Smooth muscle cell (in vitro differentiated cells): Measurements from ENCODE around the gene GPR4. TPM values are rescaled to one million over a fixed set of nuclear protein-coding genes. Genes with fewer than 3 reads are reported as not detected.

Source experiments
- DNase-seq: peaks from one replicate; lab custom pipeline; 2025; ENCODE audit not compliant: unreplicated experiment; lab: John Stamatoyannopoulos, UW
- H2AFZ ChIP-seq: fragments of 200-600 bp; sonication (generic); 2 replicates; pipeline ENCODE4 v1.6.0; 2016; ENCODE audit warnings: antibody characterized with exemption, low read depth, mild to moderate bottlenecking
- H3F3A ChIP-seq: fragments of 200-600 bp; sonication (generic); 2 replicates; pipeline ENCODE4 v1.6.0; 2017; ENCODE audit warnings: antibody characterized with exemption, low read depth
- H3K27ac ChIP-seq: fragments of 200-600 bp; sonication (generic); 2 replicates; pipeline ENCODE4 v1.5.1; 2016; ENCODE audit warnings: low read depth, mild to moderate bottlenecking
- H3K27me3 ChIP-seq: fragments of 200-600 bp; sonication (generic); 2 replicates; pipeline ENCODE4 v1.6.1; 2016; ENCODE audit warnings: low read depth, mild to moderate bottlenecking
- H3K36me3 ChIP-seq: fragments of 200-600 bp; sonication (generic); 2 replicates; pipeline ENCODE4 v1.5.1; 2016; ENCODE audit warnings: low read depth
- H3K4me1 ChIP-seq: fragments of 200-600 bp; sonication (generic); 2 replicates; pipeline ENCODE4 v1.5.1; 2016; ENCODE audit warnings: low read depth
- H3K4me2 ChIP-seq: fragments of 200-600 bp; sonication (generic); 2 replicates; pipeline ENCODE4 v1.6.0; 2016; ENCODE audit warnings: mild to moderate bottlenecking
- H3K4me3 ChIP-seq: fragments of 200-600 bp; sonication (generic); 2 replicates; pipeline ENCODE4 v1.5.1; 2016; ENCODE audit warnings: mild to moderate bottlenecking
- H3K79me2 ChIP-seq: fragments of 200-600 bp; sonication (generic); 2 replicates; pipeline ENCODE4 v1.6.0; 2016; ENCODE audit warnings: low read depth, mild to moderate bottlenecking
- H3K9ac ChIP-seq: fragments of 200-600 bp; sonication (generic); 2 replicates; pipeline ENCODE4 v1.6.0; 2016; ENCODE audit warnings: low read depth
- H3K9me3 ChIP-seq: fragments of 200-600 bp; sonication (generic); replicated peaks from 2 replicates; pipeline ENCODE4 v1.5.1; 2016; ENCODE audit warnings: low read depth
- H4K20me1 ChIP-seq: fragments of 200-600 bp; sonication (generic); 2 replicates; pipeline ENCODE4 v1.6.0; 2016; ENCODE audit warnings: low read depth
- WGBS: methylation state at CpG from one replicate; pipeline ENCODE4 v1.1.7; 2016; ENCODE audit warnings: low lambda C conversion rate; 5-methylcytosine and 5-hydroxymethylcytosine counted together
- polyA plus RNA-seq: library from polyadenylated mRNA; unstranded; fragments of >200 nt; fragmentation: Nextera tagmentation; extraction: Ambion mirVana; gene quantifications from 2 replicates; pipeline ENCODE4 v1.2.1, GENCODE V29; 2016
- total RNA-seq: library from RNA; depleted of rRNA; stranded (reverse); fragments of >200 nt; gene quantifications from 2 replicates; pipeline ENCODE4 v1.2.3, GENCODE V29; 2014
- TF ChIP-seq, protein P1 (sequence below): fragments of 200-600 bp; sonication (generic); IDR thresholded peaks from 2 replicates; pipeline ENCODE4 v1.5.1; 2017; ENCODE audit warnings: borderline replicate concordance, mild to moderate bottlenecking, antibody characterized with exemption; ENCODE audit not compliant: insufficient read depth, poor library complexity, severe bottlenecking

GPR4 gene
- total and polyA plus RNA-seq, 2 experiments from 2014 or later = not detected

DNA sequence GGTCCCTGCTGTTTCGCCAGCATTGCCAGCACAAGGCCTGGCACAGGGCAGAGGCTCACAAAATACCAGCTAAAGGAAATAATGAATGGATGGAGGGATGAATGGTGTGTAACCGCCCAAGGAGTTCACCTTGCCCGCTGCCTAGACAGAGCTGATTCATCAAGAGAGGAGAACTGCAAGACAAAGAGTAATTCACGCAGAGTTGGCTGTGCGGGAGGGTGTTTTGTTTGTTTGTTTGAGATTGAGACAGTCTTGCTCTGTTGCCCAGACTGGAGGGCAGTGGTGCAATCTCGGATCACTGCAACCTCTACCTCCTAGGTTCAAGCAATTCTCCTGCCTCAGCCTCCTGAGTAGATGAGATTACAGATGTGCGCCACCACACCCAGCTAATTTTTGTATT is 20.4 kb downstream of the GPR4 start:
- Histone ChIP-seq H3K36me3 (no peaks in the 10 kb centered on the region), H3F3A (peaks cover 8% of the 10 kb centered on the region), H3K79me2 (peaks cover 10% of the 10 kb centered on the region), H3K27ac (peak overlapping the region; percentile 57), H4K20me1 (no peaks in the 10 kb centered on the region), H3K9me3 (no peaks in the 10 kb centered on the region), H3K27me3 (no peaks in the 10 kb centered on the region), H3K4me2 (no peak overlapping the region), H3K4me3 (no peak overlapping the region), H2AFZ (no peak overlapping the region), H3K9ac (no peak overlapping the region), H3K4me1 (peaks cover 11% of the 10 kb centered on the region)
- WGBS = 97% methylated on average over 7 of the region's 7 CpGs
- TF ChIP-seq, protein P1, sequence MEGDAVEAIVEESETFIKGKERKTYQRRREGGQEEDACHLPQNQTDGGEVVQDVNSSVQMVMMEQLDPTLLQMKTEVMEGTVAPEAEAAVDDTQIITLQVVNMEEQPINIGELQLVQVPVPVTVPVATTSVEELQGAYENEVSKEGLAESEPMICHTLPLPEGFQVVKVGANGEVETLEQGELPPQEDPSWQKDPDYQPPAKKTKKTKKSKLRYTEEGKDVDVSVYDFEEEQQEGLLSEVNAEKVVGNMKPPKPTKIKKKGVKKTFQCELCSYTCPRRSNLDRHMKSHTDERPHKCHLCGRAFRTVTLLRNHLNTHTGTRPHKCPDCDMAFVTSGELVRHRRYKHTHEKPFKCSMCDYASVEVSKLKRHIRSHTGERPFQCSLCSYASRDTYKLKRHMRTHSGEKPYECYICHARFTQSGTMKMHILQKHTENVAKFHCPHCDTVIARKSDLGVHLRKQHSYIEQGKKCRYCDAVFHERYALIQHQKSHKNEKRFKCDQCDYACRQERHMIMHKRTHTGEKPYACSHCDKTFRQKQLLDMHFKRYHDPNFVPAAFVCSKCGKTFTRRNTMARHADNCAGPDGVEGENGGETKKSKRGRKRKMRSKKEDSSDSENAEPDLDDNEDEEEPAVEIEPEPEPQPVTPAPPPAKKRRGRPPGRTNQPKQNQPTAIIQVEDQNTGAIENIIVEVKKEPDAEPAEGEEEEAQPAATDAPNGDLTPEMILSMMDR = no peak
- DNase-seq = no peak

DNA sequence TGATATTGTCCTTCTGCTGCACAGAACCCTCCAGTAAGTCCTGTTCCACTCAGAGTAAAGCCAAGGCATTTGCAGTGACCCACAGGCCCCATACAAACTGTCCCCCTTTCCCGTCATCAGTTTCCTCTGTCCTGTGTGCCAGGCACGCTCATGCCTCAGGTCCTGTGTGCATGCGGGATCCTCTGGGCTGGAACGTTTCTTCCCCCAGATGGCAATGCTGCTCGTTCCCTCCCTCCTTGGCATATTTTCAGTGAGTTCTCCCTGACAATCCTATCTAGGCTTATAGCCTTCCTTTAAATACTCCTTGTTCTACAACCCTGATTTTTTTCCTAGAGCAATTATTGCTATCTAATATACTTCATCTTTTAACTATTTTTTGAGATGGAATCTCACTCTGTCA is 23.2 kb downstream of the GPR4 start:
- Histone ChIP-seq H3K27ac (no peak overlapping the region), H3K79me2 (peaks cover 10% of the 10 kb centered on the region), H2AFZ (no peak overlapping the region), H3F3A (peaks cover 8% of the 10 kb centered on the region), H3K9me3 (no peaks in the 10 kb centered on the region), H3K9ac (no peak overlapping the region), H3K27me3 (no peaks in the 10 kb centered on the region), H3K4me3 (no peak overlapping the region), H3K4me2 (no peak overlapping the region), H3K36me3 (no peaks in the 10 kb centered on the region), H3K4me1 (peaks cover 7% of the 10 kb centered on the region), H4K20me1 (no peaks in the 10 kb centered on the region)
- TF ChIP-seq, protein P1 = no peak
- WGBS = 86% methylated on average over 5 of the region's 5 CpGs
- no peak for DNase-seq

DNA sequence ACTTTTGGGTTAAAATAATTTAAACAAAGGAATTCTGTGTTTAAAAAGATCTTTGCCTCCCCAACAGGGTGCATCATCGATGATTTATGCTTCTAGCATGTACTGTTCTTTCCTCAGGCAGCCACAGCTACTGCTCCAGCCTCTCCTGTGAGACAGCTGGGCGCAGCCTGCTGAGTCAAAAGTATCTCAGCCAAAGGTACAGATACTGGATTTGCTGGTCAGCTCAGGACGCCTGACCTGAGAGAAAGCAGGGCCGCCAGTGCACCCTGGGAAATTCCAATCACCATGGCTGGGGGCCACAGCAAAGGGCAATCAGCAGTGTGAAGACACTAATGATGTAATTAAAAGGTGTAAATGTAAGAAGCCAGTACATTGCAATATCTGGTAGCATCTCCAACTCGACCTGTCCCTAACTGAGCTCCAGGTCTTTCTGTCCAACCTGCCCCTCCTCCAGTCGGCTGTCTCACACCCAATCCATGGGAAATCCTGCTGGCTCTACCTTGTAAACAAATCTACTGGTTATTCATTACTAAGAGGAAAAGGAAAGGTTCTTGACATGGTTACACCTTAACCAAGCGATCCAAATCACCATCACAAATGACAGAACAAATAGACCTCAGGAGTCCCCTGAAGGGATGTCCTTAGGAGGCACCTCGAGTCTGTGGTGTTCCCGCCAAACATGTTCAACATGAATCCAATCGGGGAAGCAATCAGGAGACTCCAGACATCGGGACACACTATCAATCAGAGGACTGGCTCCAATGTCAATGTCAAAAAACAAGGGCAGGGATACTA is 24.7 kb downstream of the GPR4 start:
- peak overlapping the region; percentile 69 for H3K4me2 ChIP-seq
- no peaks in the 10 kb centered on the region for H4K20me1 ChIP-seq
- TF ChIP-seq, protein P1 = no peak
- H3K79me2 ChIP-seq = peaks cover 15% of the 10 kb centered on the region
- H3K4me3 ChIP-seq = no peak overlapping the region
- DNase-seq = no peak
- no peaks in the 10 kb centered on the region for H3K36me3 ChIP-seq
- WGBS = 42% methylated on average over 11 of the region's 11 CpGs
- H3K4me1 ChIP-seq = peaks cover 7% of the 10 kb centered on the region
- no peaks in the 10 kb centered on the region for H3K9me3 ChIP-seq
- peaks cover 8% of the 10 kb centered on the region for H3F3A ChIP-seq
- H2AFZ ChIP-seq = no peak overlapping the region
- peak overlapping the region; percentile 83 for H3K27ac ChIP-seq
- peak overlapping the region; percentile 39 for H3K9ac ChIP-seq
- no peaks in the 10 kb centered on the region for H3K27me3 ChIP-seq

DNA sequence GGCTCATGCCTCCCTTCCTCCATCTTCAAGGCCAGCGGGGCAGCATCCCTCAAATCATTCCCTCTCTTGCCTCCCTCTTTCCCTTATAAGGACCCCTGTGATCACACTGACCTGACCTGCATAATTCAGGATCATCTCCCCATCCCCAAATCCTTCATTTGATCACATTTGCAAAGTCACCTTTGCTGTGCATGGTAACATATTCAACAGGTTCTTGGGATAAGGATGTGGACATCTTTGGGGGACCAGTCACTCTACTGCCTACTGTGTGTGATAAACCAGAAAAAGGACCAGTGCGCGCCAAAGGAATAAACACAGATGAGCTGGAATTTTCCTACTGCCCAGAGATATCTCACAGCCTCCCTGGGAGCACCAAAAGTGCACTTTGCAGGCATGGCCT is 25.3 kb downstream of the GPR4 start:
- TF ChIP-seq, protein P1 = no peak
- no peak overlapping the region for H3K4me3 ChIP-seq
- peak overlapping the region; percentile 69 for H3K4me2 ChIP-seq
- H3K36me3 ChIP-seq = no peaks in the 10 kb centered on the region
- H3K9ac ChIP-seq = peak overlapping the region; percentile 39
- peak overlapping the region; percentile 83 for H3K27ac ChIP-seq
- WGBS = 30% methylated on average over 3 of the region's 3 CpGs
- no peak for DNase-seq
- H3K4me1 ChIP-seq = peaks cover 7% of the 10 kb centered on the region
- H3F3A ChIP-seq = peaks cover 8% of the 10 kb centered on the region
- peaks cover 16% of the 10 kb centered on the region for H3K79me2 ChIP-seq
- no peaks in the 10 kb centered on the region for H4K20me1 ChIP-seq
- H3K27me3 ChIP-seq = no peaks in the 10 kb centered on the region
- H2AFZ ChIP-seq = no peak overlapping the region
- H3K9me3 ChIP-seq = no peaks in the 10 kb centered on the region
